Gastroesophageal sphincter (tissue), 3 donors: Measurements from ENCODE around the gene LANCL1.
"Not testable (repeated sequence)": the region's sequence is repeated elsewhere in the genome, so short reads cannot be mapped to it uniquely, and the experiment has no call there.

ENCODE experiments used
- CTCF ChIP-seq, 4 experiments: fragments of 200-600 bp in 2 of 4; fragments of 450-650 bp in 2 of 4; sonication (generic) in 1 of 4; IDR thresholded peaks; one replicate each; pipeline ENCODE4 v1.5.1; 2017 to 2019; ENCODE audit warnings: antibody characterized with exemption in 4 of 4, mild to moderate bottlenecking in 2 of 4, moderate library complexity in 2 of 4
- POLR2A ChIP-seq, 2 donors: fragments of 450-650 bp; IDR thresholded peaks; one replicate each; pipeline ENCODE4 v1.6.1; 2017; ENCODE audit warnings: antibody characterized with exemption in 2 of 2, mild to moderate bottlenecking in 2 of 2, moderate library complexity in 1 of 2
- POLR2AphosphoS5 ChIP-seq: sonication (generic); formaldehyde crosslinking; IDR thresholded peaks from one replicate; pipeline ENCODE4 v1.6.1; 2017; ENCODE audit warnings: antibody characterized with exemption

- not testable (repeated sequence) for TF ChIP-seq CTCF (IDR thresholded peaks at IDR 0.05); POLR2A (IDR thresholded peaks at IDR 0.05); POLR2AphosphoS5
Observed at GRCh38 chr2:210450942-210451341, 25.6 kb downstream of the LANCL1 start.
